PFSK-1 (cell line): ENCODE data around the gene CACNB3.

ENCODE experiments used
- POLR2AphosphoS5 ChIP-seq: IDR thresholded peaks from 2 replicates; pipeline ENCODE4 v1.6.1; 2012; ENCODE audit warnings: low read depth, mild to moderate bottlenecking, control low read depth, low read length, moderate library complexity
- SIN3A ChIP-seq: IDR thresholded peaks from 2 replicates; pipeline ENCODE4 v1.6.1; 2012; ENCODE audit warnings: mild to moderate bottlenecking, low read length, moderate library complexity, borderline replicate concordance; ENCODE audit not compliant: insufficient read depth
- TAF1 ChIP-seq: IDR thresholded peaks from 2 replicates; pipeline ENCODE4 v1.6.1; 2012; ENCODE audit warnings: low read length, control low read depth, borderline replicate concordance; ENCODE audit not compliant: insufficient read depth
- TF ChIP-seq, protein P1 (sequence below), 2 experiments: IDR thresholded peaks; 2 replicates each; pipeline versions ENCODE4 v1.6.1 to v1.8.0; 2011 to 2012; ENCODE audit warnings: low read depth in 2 of 2, low read length in 2 of 2, control low read depth in 1 of 2, inconsistent platforms in 1 of 2, mild to moderate bottlenecking in 1 of 2, moderate library complexity in 1 of 2; ENCODE audit not compliant: insufficient read depth in 1 of 2

DNA sequence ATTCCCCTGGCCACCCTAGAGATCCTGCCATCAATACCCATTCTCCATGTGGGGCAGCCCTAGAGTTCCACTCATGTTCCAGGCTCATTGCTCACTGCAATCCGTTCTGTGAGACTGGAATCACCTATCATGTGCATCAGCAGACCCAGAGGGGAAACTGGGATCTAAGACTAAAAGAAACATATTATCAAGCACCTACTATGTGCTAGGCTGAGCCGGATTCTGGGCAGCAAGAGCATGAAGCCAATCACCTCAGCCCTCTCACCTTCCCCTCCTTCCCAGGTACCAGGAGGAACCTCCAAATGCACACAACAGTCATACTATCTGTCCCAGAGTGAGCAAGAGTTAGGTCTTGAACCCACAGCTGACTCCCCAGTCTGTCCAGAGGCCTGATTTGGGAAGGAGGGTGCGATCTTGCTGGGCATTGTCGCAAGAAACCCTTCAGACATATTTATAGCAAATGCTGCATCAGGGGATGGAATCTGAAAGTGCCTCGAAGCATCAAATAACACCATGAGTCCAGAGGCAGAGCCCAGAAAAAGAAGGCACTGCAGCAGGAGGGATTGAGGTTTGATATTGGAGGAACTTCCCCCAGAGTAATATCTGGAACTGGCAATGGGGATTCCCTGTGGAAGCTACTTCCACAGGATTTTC is 6.7 kb upstream of the CACNB3 start:
- TF ChIP-seq, protein P1, sequence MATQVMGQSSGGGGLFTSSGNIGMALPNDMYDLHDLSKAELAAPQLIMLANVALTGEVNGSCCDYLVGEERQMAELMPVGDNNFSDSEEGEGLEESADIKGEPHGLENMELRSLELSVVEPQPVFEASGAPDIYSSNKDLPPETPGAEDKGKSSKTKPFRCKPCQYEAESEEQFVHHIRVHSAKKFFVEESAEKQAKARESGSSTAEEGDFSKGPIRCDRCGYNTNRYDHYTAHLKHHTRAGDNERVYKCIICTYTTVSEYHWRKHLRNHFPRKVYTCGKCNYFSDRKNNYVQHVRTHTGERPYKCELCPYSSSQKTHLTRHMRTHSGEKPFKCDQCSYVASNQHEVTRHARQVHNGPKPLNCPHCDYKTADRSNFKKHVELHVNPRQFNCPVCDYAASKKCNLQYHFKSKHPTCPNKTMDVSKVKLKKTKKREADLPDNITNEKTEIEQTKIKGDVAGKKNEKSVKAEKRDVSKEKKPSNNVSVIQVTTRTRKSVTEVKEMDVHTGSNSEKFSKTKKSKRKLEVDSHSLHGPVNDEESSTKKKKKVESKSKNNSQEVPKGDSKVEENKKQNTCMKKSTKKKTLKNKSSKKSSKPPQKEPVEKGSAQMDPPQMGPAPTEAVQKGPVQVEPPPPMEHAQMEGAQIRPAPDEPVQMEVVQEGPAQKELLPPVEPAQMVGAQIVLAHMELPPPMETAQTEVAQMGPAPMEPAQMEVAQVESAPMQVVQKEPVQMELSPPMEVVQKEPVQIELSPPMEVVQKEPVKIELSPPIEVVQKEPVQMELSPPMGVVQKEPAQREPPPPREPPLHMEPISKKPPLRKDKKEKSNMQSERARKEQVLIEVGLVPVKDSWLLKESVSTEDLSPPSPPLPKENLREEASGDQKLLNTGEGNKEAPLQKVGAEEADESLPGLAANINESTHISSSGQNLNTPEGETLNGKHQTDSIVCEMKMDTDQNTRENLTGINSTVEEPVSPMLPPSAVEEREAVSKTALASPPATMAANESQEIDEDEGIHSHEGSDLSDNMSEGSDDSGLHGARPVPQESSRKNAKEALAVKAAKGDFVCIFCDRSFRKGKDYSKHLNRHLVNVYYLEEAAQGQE (IDR thresholded peaks at IDR 0.05; ENCODE audit: insufficient read depth in 1 of 2, low read depth in 2 of 2, low read length in 2 of 2): no peak
- TF ChIP-seq POLR2AphosphoS5 (no peak), TAF1 (no peak), SIN3A (no peak)
